GM19328 (cell line): ENCODE measurements around the gene ESPNL.

ENCODE experiments used
- ATAC-seq: cut with Tn5 transposase; IDR thresholded peaks from one replicate; pipeline ENCODE4 v1.9.1; 2021; ENCODE audit warnings: mild to moderate bottlenecking, moderate library complexity; ENCODE audit not compliant: unreplicated experiment

ESPNL gene

GRCh38 chr2:238155051-238155760 is 55.1 kb downstream of the ESPNL start:
- ATAC-seq, result no peak

- ATAC-seq, result no peak
Observed at GRCh38 chr2:238155761-238156694, 55.9 kb downstream of the ESPNL start.

DNA sequence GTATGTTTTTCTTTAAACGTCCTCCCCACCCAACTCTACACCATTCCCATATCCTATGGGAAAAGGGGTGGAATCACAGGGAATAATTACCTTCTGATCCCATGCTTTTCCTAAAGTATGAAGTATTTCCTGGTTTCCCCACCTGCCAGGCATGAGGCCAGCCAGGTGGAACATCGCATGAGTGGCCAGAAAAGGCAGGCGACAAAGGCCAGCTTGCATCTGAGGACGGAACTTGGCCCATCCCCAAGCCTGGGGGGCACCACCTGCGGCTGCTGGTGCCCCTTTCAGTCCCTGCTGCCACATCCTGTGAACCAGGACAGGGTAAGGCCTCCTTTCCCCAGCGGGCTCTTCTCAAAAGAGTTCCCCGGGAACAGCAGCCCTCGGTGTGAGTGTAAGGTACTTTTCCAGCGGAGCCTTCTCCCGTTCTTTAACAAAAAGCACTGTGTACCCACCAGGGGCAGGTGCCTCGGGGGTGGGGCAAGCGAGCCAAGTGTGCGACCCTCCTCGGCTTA is 57.4 kb downstream of the ESPNL start:
- no peak for ATAC-seq

DNA sequence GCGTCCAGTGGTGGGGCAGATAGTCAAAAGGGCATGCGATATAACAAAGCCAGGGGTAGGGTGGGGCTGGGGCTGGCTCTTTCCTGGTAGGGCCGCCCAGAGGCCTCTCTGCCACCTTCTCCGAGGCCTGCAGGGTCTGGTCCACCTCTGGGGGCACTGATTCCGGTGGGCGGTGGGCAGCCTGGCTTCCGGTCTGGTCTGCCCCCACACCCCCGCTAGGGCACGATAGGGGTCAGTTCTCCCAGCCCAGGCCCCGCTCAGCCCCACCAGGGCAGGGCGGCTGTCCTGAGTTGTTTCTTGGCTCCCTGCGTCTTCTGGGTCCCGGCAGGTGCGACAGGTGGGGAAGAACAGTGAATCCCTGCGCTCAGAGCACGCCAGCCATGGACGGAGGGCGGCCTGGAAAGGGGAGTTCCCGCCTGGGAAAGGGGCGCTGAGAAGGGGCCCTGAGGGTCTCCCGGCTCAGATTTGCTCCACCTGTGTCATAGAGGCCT is 57.9 kb downstream of the ESPNL start:
- ATAC-seq, result no peak

DNA sequence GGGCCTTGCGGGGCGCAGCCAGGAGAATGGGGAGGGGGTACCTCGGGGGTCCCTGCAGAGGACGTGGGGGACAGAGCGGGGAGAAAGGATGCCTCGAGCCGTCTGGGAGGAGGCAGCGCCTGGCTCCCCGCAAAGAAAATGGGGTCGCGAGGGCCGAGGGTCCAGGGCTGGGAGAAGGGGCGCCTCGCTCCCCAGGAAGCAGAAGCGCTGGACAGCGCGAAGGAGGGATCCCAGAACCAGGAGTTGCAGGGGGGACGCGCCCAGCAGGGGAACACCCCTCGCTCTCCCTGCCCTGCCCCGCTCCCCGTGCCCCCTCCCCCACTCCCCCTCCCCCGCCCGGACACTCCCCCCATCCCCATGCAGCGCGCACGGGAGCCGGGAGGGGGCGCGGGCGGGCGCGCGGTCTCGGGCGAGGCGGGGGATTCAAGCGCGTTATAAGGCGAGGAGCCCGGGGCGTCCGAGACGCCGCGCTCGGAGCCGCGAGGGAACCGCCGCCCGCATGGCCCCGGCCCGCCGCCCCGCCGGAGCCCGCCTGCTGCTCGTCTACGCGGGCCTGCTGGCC is 58.5 kb downstream of the ESPNL start, which contains the start of gene ERFE:
ERFE (plus strand) TSS at position 462 of the 562 bp plus-strand sequence; CDS start at position 500, 38 bp downstream.
- no peak for ATAC-seq

DNA sequence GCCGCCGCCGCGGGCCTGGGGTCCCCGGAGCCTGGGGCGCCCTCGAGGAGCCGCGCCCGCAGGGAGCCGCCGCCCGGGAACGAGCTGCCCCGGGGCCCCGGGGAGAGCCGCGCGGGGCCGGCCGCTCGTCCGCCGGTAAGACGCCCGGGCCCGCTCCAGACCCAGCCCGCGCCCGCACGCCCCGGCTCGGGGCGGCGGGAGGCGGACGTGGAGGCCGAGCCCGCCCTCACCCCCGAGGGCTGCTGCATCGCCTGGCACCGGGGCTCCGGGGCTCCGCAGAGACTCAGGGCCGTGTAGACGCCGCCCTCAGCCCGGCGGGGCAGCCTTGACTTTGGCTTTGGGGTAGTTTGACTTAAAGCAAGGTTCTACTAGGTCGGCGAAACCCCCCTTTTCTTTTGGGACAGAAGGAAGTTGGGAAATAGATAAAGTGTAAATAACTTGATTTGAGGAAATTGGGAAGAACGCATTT is 59.0 kb downstream of the ESPNL start:
- ATAC-seq, result no peak

- no peak for ATAC-seq
Observed at GRCh38 chr2:238159661-238160205, 59.6 kb downstream of the ESPNL start.

DNA sequence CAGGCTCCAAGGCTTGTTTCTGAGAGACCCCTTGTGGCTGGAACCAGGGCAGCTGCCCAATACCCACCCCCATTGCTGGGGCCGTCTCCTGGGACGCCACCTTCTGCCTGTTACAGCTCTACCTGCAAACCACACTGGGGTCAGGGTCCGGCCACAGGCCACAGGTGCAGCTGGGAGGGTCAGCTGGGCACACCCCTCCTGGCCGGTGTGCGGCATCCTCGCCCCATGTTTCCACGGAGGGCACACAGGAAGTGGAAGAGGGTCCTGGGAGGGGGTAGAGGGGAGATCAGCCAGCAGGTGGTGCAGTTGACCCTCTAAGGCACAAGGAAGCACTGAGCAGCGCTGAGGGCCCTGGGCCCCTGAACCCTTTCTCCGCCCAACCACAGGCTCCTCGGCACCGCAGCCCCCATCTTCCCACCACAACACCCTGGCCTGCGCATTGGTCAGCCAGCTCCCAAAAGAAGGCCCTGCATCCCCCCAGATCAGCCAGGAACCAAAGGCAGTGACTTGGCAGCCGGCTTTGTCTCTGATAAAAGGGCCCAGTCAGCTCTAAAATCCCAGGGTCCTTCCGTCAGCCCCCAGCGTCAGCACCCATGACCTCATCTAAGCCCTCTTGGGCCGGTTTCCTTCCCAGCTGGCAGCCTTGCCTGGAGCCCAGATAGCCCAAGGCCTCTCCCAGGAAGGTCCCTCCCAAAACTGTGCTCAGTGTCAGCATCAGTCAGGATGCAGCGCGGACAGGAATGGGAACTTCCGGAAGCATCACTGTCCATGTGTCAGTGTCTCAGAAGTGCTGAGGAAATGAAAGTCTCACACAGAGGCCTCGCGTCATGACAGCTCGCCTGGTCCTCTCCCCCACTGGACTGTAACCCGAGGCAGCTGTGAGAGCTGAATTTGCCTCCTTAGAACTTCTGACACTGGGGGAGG is 60.3 kb downstream of the ESPNL start:
- ATAC-seq, result no peak

DNA sequence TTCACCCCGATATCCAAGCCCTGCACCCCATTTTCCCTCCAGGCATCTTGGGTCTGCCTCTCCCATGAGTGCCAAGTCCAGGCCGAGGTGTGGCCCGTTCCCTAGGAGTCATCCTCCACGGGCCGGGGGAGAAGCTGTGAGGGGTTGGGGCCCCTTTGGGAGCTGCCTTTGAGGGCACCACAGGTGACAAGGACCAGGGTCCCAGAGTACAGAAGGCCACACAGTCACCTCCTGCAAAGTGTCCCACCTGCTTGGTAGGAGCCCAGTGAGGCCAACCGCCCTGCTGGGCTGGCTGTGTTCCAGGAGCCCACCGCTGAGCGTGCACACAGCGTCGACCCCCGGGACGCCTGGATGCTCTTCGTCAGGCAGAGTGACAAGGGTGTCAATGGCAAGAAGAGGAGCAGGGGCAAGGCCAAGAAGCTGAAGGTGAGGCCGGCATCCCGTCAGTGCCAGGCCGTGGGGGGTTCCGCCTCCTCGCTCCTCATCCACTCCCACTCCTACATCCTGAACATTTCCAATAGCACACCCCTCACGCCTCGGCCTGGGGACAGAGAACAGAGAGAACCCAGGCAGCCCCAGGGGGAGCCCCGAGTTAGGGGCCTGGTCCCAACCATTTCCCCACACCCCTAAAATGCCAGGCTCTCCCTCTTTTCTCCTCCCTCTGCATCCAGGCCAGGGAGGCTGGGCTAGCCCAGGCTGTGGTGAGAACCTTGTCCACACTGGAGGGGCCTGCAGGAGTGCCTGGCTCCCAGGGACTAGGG is 61.3 kb downstream of the ESPNL start:
- no peak for ATAC-seq

DNA sequence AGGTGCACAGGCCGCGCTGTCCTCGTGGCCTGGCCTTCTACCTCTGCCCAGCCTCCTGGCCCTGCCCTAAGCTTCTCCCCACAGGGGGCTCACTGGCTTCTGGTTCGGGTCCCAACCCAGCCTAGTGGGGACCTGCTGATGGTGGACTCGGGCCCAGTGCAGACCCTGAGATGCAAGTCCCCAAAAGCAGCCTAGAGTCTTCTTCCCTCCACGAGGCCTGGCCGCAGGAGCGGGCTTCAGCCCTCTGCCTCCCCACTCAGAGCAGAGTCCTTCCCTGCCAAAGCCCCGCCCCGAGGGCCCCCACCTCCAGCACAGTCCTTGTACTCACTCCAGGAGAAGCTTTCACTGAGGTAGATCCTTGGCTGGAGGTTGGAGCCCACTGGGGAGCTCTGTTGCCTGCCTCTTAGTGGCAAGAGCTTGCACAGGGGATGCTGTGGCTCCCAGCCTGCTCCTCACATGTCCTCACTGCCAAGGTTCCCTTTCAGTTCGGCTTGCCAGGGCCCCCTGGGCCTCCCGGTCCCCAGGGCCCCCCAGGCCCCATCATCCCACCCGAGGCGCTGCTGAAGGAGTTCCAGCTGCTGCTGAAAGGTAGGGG is 62.2 kb downstream of the ESPNL start:
- no peak for ATAC-seq

GRCh38 chr2:238162846-238163441 is 62.8 kb downstream of the ESPNL start:
- no peak for ATAC-seq

GRCh38 chr2:238163481-238164198 is 63.5 kb downstream of the ESPNL start:
- ATAC-seq, result no peak

GRCh38 chr2:238164906-238165287 is 64.8 kb downstream of the ESPNL start:
- ATAC-seq, result no peak

GRCh38 chr2:238165288-238165921 is 65.3 kb downstream of the ESPNL start:
- no peak for ATAC-seq

GRCh38 chr2:238166391-238167343 is 66.5 kb downstream of the ESPNL start:
- ATAC-seq, result no peak

DNA sequence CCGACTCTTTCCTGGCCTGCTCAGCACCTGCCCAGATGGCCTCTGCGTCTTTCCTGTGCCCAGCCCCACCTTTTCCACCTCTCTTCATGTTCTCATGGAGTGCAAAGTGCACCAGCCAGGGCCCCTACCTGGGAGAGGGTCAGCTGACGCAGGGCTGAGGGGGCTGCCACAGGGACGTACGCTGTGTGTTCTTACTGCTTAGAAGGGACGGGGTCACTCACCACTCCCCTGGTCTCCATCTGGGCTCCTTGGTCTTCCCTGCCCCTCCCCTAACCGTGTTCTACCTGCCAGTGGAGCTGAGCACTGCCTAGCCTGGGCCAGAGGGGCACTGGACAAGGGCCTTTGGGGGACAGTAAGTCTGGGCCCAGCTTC is 67.2 kb downstream of the ESPNL start:
- ATAC-seq, result no peak
